ENCODE results near the gene ARL8A.
"Not testable (repeated sequence)": the region's sequence is repeated elsewhere in the genome, so short reads cannot be mapped to it uniquely, and the experiment has no call there.

ARL8A gene

DNA sequence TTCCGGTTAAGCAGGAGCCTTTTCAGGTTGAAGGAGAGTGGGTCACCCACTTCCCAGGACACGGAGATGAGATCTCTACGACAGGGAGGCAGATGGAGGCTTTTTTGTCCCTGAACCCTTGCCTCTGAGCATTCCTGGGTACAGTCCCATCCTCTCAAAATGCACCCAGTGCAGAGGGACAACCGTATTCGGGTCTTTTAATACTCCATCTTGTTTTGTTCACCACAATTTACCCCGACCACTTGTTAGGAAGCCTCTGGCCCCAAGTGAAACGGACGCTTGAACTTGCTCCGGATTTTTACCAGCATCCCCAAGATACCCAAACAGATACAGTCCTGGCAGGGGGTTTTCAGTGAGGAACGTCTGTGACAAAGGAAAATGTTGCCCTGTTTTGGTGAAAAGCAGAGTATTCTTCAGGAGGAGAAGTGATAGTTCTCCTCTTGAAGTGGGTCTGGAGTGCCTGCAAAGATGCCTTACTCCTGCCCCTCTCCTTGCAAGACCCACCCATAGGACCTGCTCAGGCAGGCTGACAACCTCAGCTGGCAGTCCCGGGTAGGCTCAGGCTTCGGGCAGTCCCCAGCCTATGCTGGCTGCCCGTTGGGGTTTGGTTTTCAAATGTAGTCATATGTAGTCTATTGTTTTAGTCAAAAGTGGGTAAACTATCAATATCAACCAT, 669 bp upstream of the ARL8A start:
- no peaks in the 10 kb centered on the region for H3K9me3 Mint-ChIP-seq
- H3K36me3 Mint-ChIP-seq (ENCODE audit: low read depth), result peaks cover 25% of the 10 kb centered on the region
- H3K27me3 Mint-ChIP-seq, result no peaks in the 10 kb centered on the region
- H3K4me1 Mint-ChIP-seq, result peaks cover 38% of the 10 kb centered on the region
- H3K27ac Mint-ChIP-seq, result peak overlapping the region; percentile 66
- ATAC-seq (peak; percentile 69), DNase-seq (peak; percentile 49)
- peak overlapping the region; percentile 99 for H3K4me3 Mint-ChIP-seq

DNA sequence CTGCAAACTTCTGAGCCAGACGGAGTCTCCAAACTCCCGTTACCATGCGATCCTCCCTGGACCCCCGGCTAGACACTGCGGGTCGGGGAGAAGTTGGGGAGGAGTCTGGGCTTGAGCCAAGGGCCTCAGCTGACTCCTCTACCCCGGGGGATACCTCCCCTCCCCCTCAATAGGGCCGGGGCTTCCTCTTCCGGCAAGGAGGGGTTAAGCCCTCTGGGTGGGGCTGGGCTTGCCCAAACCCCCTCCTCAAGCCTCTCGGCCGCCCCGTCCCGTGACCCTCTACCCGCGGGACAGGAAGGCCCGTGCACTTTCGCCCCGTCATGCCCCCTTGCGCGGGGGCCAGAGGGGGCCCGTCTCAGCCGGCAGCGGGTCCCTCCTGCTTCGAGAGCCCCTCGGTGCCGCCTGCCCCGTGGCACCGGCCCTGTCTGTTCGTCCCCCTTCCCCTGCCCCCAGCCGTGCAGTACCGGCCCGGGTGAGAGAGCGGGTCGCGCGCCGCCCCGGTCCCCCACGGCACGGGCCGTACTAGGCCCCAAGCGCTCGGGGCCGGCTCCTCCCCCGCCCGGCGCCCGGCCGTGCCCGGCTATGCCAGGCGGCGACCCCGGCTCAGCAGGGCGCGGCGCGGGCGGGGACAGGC, 652 bp downstream of the ARL8A start:
- peak; percentile 30 for DNase-seq
- H3K4me3 Mint-ChIP-seq, result peak overlapping the region; percentile 99
- H3K36me3 Mint-ChIP-seq (ENCODE audit: low read depth), result peaks cover 16% of the 10 kb centered on the region
- H3K9me3 Mint-ChIP-seq, result no peaks in the 10 kb centered on the region
- ATAC-seq, result peak; percentile 20
- peak overlapping the region; percentile 91 for H3K27ac Mint-ChIP-seq
- H3K4me1 Mint-ChIP-seq, result peaks cover 36% of the 10 kb centered on the region
- no peaks in the 10 kb centered on the region for H3K27me3 Mint-ChIP-seq

DNA sequence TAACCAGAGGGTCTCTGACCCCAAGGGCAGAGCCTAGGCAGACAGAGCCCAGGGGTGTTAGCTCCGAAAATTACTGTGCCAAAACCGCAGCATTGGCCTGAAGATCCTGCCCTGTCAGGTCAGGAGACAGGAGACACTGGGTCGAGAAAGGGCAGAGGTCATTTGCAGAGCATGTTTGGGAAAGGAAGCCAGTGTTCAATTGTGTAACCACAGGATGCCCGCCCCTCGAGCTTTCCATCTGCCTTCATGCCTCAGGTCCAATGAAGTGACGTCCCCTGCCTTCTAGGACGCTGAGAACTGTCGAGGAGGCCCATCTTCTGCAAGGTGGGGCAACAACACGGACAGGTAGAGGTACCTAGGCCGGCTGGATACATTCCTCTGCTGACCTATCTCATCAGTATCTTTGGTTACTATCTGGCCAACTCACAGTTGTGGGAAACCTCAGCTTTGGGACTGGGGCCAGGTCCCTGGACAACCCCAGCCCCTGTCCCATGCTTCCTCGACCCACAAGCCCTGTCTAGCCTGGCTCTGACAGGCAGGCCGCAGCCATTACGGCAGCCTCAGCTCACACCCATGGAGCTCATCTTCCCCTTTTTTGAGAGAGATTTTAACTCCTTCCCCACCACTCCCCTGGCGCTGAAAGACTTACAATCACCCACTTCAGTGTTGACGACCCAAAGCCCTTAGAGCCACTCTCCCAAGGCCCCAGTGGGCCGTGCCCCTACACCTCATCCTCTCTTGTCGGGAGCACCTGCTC, 1.3 kb downstream of the ARL8A start:
- Mint-ChIP-seq H3K27me3 (no peaks in the 10 kb centered on the region), H3K4me3 (peak overlapping the region; percentile 99), H3K27ac (peak overlapping the region; percentile 91), H3K4me1 (peaks cover 39% of the 10 kb centered on the region), H3K36me3 (ENCODE audit: low read depth) (peaks cover 10% of the 10 kb centered on the region), H3K9me3 (no peaks in the 10 kb centered on the region)
- ATAC-seq, result peak; percentile 1
- DNase-seq, result peak; percentile 21

DNA sequence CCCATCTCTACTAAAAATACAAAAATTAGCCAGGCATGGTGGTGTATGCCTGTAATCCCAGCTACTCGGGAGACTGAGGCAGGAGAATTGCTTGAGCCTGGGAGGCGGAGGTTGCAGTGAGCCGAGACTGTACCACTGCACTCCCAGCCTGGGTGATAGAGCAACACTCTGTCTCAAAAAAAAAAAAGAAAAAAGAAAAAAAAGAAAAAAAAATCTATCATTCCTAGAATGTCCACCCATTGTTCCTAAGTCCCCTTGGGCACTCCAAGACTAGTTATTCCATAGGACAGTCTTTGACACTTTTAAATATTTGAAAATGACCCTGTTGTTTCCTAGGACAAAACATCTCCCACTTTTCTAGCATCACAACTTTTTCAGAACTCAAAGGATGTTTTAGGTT, 3.1 kb downstream of the ARL8A start:
- H3K4me3 Mint-ChIP-seq; H3K36me3 Mint-ChIP-seq (ENCODE audit: low read depth): not testable (repeated sequence)

DNA sequence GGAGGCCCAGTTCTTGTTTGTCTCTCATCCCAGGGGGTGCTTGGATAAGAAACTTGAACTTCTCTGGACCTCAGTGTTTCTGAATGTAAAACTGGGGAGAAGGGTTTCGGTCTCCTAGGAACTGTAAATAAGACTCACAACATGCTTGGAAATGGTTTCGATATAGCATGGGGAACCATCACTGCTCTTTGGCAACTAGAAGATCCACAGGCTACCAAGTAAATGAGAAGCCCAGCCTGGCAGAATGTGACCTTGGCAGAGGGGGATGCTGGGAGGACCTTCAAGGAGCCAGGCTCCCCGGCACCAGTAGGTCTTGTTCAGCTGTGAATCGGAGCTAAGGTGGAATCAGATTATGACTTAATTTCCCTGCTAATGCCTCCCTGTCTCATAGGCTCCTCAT, 3.7 kb downstream of the ARL8A start:
- no peaks in the 10 kb centered on the region for H3K9me3 Mint-ChIP-seq

More for the DNA sequence above, 3.1 kb downstream of the ARL8A start:
- not testable (repeated sequence) for H3K9me3 Mint-ChIP-seq, DNase-seq, H3K27ac Mint-ChIP-seq, H3K27me3 Mint-ChIP-seq, ATAC-seq
- peaks cover 34% of the 10 kb centered on the region for H3K4me1 Mint-ChIP-seq

DNA sequence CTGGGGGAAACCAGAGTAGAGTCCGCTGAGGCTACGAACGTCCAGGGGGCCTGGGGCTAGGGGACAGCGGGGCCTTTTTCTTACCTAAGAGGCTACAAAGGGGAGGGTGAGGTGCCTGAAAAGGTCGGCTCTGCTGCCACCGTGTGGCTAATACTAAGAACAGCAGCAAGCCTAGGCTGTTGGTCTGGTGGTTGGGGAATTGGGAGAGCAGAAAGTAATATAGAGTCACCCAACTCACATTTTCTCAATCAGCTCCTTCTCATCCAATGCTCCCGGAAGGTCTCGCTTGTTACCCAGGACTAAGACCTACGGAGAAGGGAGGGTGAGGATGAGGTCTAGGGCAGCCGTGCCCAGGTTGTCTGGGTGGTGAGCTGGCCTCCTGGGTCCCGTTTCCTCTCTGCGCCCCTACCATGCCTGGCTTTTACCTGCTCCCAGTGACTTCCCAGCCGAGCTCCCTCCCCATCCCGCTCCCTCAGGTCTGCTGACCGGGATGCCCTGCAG, 9.3 kb downstream of the ARL8A start:
- peak; percentile 49 for DNase-seq
- peaks cover 4% of the 10 kb centered on the region for H3K4me1 Mint-ChIP-seq

More for the DNA sequence above, 3.7 kb downstream of the ARL8A start:
- H3K27ac Mint-ChIP-seq, result no peak overlapping the region
- DNase-seq, result no peak
- H3K4me3 Mint-ChIP-seq, result no peak overlapping the region
- H3K36me3 Mint-ChIP-seq (ENCODE audit: low read depth), result peaks cover 3% of the 10 kb centered on the region
- no peak for ATAC-seq
- H3K27me3 Mint-ChIP-seq, result no peaks in the 10 kb centered on the region
- peaks cover 34% of the 10 kb centered on the region for H3K4me1 Mint-ChIP-seq

DNA sequence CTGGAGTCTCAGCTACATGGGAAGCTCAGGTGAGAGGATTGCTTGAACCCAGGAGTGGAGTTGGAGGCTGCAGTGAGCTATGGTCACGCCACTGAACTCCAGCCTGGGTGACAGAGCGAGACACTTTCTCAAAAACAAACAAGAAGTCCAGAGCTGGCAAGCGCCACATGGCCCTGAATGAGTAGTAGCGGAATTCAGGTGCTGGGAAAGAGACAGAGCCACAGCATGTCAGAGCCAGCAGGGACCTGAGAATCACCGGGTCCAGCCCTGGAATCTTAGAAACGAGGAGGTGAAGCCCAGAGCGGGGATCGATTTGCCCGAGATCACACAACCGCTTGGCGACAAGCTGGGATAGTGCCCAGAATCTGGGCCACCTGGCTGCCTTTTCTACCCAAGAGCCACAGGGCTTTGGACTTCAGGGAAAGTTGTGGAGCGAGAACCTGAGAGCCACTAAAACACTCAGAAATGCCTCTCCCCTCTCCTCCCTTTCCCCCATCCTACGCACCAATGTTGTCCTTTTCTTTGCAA, 9.8 kb downstream of the ARL8A start:
- Mint-ChIP-seq H3K27me3 (no peaks in the 10 kb centered on the region), H3K36me3 (ENCODE audit: low read depth) (no peaks in the 10 kb centered on the region), H3K9me3 (no peaks in the 10 kb centered on the region), H3K4me3 (no peak overlapping the region), H3K27ac (no peak overlapping the region), H3K4me1 (peaks cover 4% of the 10 kb centered on the region)
- no peak for DNase-seq
- no peak for ATAC-seq

More for the DNA sequence above, 9.3 kb downstream of the ARL8A start:
- no peaks in the 10 kb centered on the region for H3K9me3 Mint-ChIP-seq
- no peaks in the 10 kb centered on the region for H3K27me3 Mint-ChIP-seq
- H3K27ac Mint-ChIP-seq, result no peak overlapping the region
- H3K4me3 Mint-ChIP-seq, result no peak overlapping the region
- ATAC-seq, result peak; percentile 87
- H3K36me3 Mint-ChIP-seq (ENCODE audit: low read depth), result no peaks in the 10 kb centered on the region

DNA sequence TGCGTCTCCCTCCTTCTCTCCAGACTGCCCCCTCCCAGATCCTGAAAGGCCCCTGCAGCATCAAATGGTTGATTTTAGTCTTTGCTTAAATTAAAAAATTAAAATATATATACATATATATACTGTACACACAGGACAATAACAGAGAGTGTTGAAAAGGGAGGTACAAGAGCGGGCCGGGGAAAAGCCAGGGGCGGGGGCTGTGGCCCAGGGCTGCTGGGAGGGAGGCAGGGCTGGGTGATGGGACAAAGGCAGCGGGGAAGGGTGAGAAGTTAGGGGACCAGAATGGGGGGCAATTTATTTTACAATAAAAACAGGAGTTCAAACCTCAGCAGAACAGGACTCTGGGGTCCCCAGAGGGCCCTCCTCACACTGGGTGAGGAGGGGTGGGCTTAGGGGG, 10.5 kb downstream of the ARL8A start:
- Mint-ChIP-seq H3K27me3 (no peaks in the 10 kb centered on the region), H3K36me3 (ENCODE audit: low read depth) (no peaks in the 10 kb centered on the region), H3K9me3 (no peaks in the 10 kb centered on the region), H3K4me3 (no peak overlapping the region), H3K27ac (no peak overlapping the region), H3K4me1 (peaks cover 4% of the 10 kb centered on the region)
- DNase-seq (no peak), ATAC-seq (no peak)

DNA sequence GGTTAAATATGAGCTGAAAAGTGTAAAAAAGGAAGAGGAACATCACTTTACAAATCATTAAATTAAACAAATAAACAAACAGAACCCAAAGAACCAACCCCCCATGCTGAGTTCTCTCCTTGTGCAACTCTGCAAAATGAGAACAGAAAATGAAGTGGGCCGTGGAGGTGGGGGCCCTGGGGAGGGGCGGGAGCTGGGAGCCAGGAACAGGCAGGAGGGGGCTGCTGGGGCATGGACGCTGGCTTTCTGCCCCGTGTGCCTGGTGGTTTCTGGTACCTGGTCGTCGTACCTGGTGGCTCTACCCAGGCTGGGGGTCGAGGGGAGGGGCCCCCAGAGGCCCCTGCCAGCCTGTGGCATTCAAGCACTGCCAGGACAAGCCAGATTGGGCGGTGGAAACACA, 11.0 kb downstream of the ARL8A start:
- ATAC-seq (no peak), DNase-seq (no peak)
- Mint-ChIP-seq H3K27me3 (no peaks in the 10 kb centered on the region), H3K4me3 (no peak overlapping the region), H3K9me3 (no peaks in the 10 kb centered on the region), H3K27ac (no peak overlapping the region), H3K4me1 (peaks cover 2% of the 10 kb centered on the region), H3K36me3 (ENCODE audit: low read depth) (no peaks in the 10 kb centered on the region)

DNA sequence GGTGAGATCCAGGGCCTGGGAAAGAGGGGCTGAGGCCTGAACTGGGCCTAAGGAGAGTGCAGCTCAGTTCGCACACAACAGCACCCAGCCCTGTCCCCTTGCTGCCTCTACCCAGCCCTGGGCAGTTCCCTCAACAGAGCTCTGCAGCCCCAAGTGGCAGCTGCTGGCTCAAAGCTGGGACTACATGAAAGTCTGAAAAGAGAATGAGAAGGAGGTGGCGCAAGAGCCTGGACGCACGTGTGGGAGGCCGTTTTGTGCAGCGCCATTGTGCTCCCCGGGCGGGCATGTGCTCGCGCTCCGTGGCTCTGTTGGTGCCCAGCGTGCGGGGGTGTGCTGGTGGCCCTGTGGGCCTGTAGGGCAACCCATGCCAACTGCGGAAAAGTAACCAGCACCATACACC, 11.5 kb downstream of the ARL8A start:
- no peak for DNase-seq
- H3K9me3 Mint-ChIP-seq, result no peaks in the 10 kb centered on the region
- H3K4me3 Mint-ChIP-seq, result no peak overlapping the region
- H3K4me1 Mint-ChIP-seq, result no peaks in the 10 kb centered on the region
- H3K36me3 Mint-ChIP-seq (ENCODE audit: low read depth), result no peaks in the 10 kb centered on the region
- H3K27me3 Mint-ChIP-seq, result no peaks in the 10 kb centered on the region
- no peak for ATAC-seq
- no peak overlapping the region for H3K27ac Mint-ChIP-seq

DNA sequence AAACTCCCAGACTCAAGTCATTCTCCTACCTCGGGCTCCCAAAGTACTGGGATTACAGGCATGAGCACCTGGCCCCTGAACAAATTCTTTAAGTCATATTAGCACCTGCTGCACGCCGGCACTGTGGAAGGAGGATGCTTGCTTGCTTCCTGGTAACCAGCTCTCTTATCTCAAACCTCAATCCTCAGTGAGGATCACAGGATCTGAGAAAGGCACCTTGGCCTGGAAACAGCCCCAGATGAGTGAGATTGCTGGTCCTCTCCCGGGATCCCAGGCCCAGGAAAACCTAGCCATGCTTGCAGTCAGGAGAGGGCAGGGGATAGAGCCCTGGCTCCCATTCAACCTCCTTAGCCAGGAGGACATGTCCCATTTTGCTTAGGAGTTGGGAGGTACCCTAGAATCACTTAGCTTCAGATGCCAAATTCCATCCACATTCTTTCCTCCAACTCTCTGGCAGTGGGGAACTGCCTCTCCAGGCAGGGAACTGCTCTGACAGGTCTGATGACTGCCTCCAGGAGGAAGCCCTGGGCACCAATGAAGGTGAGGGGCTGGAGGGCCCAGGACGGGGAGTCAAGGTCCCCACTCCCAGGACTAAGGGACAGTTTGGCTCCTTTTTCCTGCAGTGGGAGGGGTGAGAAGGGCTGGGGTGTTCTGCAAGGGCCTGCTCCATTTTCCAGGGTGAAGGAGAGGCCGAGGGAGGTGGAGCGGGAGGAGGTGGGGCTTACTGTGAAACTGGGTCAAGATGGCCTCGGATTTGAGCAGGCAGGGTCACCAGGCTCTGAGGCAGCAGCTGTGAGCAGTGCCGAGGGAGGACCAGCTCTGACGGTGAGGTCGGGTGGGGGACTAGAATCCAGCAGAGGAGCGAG, 12.3 kb downstream of the ARL8A start:
- no peaks in the 10 kb centered on the region for H3K27me3 Mint-ChIP-seq
- no peaks in the 10 kb centered on the region for H3K4me1 Mint-ChIP-seq
- DNase-seq (no peak), ATAC-seq (no peak)
- no peak overlapping the region for H3K4me3 Mint-ChIP-seq
- H3K9me3 Mint-ChIP-seq, result no peaks in the 10 kb centered on the region
- H3K36me3 Mint-ChIP-seq (ENCODE audit: low read depth), result no peaks in the 10 kb centered on the region
- no peak overlapping the region for H3K27ac Mint-ChIP-seq

DNA sequence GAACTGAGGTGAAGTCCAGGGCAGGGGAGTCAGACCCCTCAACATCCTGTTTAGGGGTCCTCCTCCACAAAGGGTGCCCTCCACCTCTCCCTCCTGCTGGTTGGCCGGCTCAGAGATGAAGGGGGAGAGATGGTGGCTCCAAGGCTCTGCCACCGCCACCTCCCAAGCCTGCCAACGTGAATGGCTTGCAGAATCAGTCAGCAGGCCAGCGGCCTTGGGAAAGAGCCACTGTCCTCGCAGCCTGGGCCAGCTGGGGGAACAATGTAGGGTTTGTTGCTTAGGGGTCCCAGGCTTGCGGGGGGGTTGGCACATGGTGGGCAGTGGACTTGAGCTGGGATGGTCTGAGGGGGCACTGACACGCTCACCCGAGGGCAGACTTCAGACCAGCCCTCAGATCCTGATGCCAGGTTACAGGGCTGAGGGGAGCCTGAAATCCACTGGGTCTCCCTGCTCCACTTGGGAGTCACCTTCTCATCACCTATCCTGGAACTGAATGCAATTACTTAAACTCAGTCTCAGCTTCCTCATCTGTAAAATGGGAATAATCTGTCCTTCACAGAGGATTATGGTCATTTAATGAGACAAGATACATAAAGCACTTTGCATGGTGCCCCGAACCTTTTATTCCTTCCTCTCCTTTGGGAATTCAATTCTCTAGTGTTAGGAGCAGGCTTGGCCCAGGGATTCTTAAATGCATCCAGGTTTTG, 13.6 kb downstream of the ARL8A start:
- Mint-ChIP-seq H3K4me1 (no peaks in the 10 kb centered on the region), H3K9me3 (no peaks in the 10 kb centered on the region), H3K4me3 (no peak overlapping the region), H3K27ac (no peak overlapping the region), H3K36me3 (ENCODE audit: low read depth) (no peaks in the 10 kb centered on the region), H3K27me3 (no peaks in the 10 kb centered on the region)
- ATAC-seq (no peak), DNase-seq (no peak)

DNA sequence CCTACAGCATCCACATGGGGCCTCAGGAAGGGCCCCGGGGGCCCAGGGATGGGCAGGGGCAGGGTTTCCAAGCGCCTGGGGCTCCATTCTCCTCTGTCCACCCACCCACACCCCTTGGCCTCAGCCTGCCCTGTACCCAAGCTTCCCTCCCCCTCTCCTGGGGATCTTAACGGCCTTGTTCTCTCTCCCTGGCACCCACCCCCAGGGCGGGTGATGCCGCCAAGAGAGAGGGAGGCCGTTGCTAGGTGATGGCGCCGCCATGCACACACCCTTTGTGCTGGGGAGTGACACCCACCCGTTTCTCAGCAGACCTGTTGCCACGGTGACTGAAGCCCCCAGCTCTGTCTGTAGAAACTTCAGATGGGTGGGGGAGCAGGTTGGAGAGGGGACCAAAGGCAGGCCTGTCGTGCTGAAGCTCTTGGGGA, 14.2 kb downstream of the ARL8A start:
- H3K27ac Mint-ChIP-seq, result no peak overlapping the region
- no peaks in the 10 kb centered on the region for H3K9me3 Mint-ChIP-seq
- peaks cover 5% of the 10 kb centered on the region for H3K27me3 Mint-ChIP-seq
- ATAC-seq (no peak), DNase-seq (no peak)
- no peaks in the 10 kb centered on the region for H3K36me3 Mint-ChIP-seq (ENCODE audit: low read depth)
- no peaks in the 10 kb centered on the region for H3K4me1 Mint-ChIP-seq
- H3K4me3 Mint-ChIP-seq, result no peak overlapping the region
